GM12891 (cell line): ENCODE measurements around the gene AMFR.

Experiments
- DNase-seq: peaks from one replicate; pipeline ENCODE4 v3.0.0; 2011; ENCODE audit warnings: low spot score; ENCODE audit not compliant: insufficient read length
- FAIRE-seq: peaks from 2 replicates; lab custom pipeline; 2011; peaks lifted over from hg19 to GRCh38; lab: Jason Lieb, UNC
- PAX5 ChIP-seq: IDR thresholded peaks from 2 replicates; pipeline ENCODE4 v1.6.1; 2011; ENCODE audit warnings: low read length, moderate library complexity, mild to moderate bottlenecking; ENCODE audit not compliant: insufficient read depth, severe bottlenecking
- POLR2A ChIP-seq: IDR thresholded peaks from 2 replicates; pipeline ENCODE4 v1.6.1; 2011; ENCODE audit warnings: low read depth, low read length, control low read depth
- POLR2AphosphoS5 ChIP-seq: IDR thresholded peaks from 2 replicates; pipeline ENCODE4 v1.6.1; 2011; ENCODE audit warnings: low read depth, low read length, control low read depth
- POU2F2 ChIP-seq: IDR thresholded peaks from 2 replicates; pipeline ENCODE4 v1.6.1; 2011; ENCODE audit warnings: low read depth, mild to moderate bottlenecking, control low read depth, low read length, moderate library complexity
- SPI1 ChIP-seq: IDR thresholded peaks from 2 replicates; pipeline ENCODE4 v1.6.1; 2011; ENCODE audit warnings: low read depth, low read length, control low read depth
- TAF1 ChIP-seq: IDR thresholded peaks from 2 replicates; pipeline ENCODE4 v1.6.1; 2011; ENCODE audit warnings: low read depth, low read length, control low read depth

AMFR gene

GRCh38 chr16:56332464-56333079 is 92.8 kb downstream of the AMFR start:
- no peak for FAIRE-seq
- TF ChIP-seq SPI1, result no peak
- TF ChIP-seq POLR2A, result no peak
- no peak for TF ChIP-seq POLR2AphosphoS5
- no peak for TF ChIP-seq PAX5
- no peak for TF ChIP-seq TAF1
- TF ChIP-seq POU2F2, result no peak
- no peak for DNase-seq

- DNase-seq (no peak), FAIRE-seq (no peak)
- no peak for TF ChIP-seq SPI1
- no peak for TF ChIP-seq POU2F2
- no peak for TF ChIP-seq TAF1
- no peak for TF ChIP-seq PAX5
- no peak for TF ChIP-seq POLR2A
- TF ChIP-seq POLR2AphosphoS5, result no peak
Measured at GRCh38 chr16:56331915-56332314, 93.4 kb downstream of the AMFR start.

GRCh38 chr16:56331399-56331798 is 93.9 kb downstream of the AMFR start:
- FAIRE-seq (no peak), DNase-seq (no peak)
- TF ChIP-seq POLR2AphosphoS5 (no peak), TAF1 (no peak), POLR2A (no peak), PAX5 (no peak)

- FAIRE-seq, result no peak
Measured at GRCh38 chr16:56330476-56330875, 94.9 kb downstream of the AMFR start.

GRCh38 chr16:56329887-56330286 is 95.5 kb downstream of the AMFR start:
- FAIRE-seq (no peak), DNase-seq (no peak)

More at GRCh38 chr16:56330476-56330875, 94.9 kb downstream of the AMFR start:
- DNase-seq, result no peak
- TF ChIP-seq SPI1 (no peak), TAF1 (no peak), PAX5 (no peak), POLR2A (no peak), POU2F2 (no peak)

GRCh38 chr16:56328276-56329022 is 96.9 kb downstream of the AMFR start:
- no peak for TF ChIP-seq TAF1
- TF ChIP-seq SPI1, result no peak
- TF ChIP-seq PAX5, result no peak
- no peak for TF ChIP-seq POU2F2
- TF ChIP-seq POLR2AphosphoS5, result no peak
- TF ChIP-seq POLR2A, result no peak
- no peak for FAIRE-seq
- DNase-seq, result no peak

More at GRCh38 chr16:56329887-56330286, 95.5 kb downstream of the AMFR start:
- TF ChIP-seq SPI1, result no peak
- TF ChIP-seq POU2F2, result no peak
- TF ChIP-seq POLR2AphosphoS5, result no peak

GRCh38 chr16:56327929-56328258 is 97.5 kb downstream of the AMFR start:
- FAIRE-seq (no peak), DNase-seq (no peak)
- no peak for TF ChIP-seq POU2F2
- TF ChIP-seq POLR2A, result no peak
- no peak for TF ChIP-seq SPI1
- no peak for TF ChIP-seq POLR2AphosphoS5
- no peak for TF ChIP-seq TAF1
- TF ChIP-seq PAX5, result no peak

GRCh38 chr16:56327071-56327928 is 98.0 kb downstream of the AMFR start:
- no peak for DNase-seq
- TF ChIP-seq PAX5 (no peak), POLR2AphosphoS5 (no peak), SPI1 (no peak), POLR2A (no peak), TAF1 (no peak), POU2F2 (no peak)
- no peak for FAIRE-seq

GRCh38 chr16:56325956-56326355 is 99.4 kb downstream of the AMFR start:
- no peak for FAIRE-seq
- TF ChIP-seq POU2F2, result no peak
- no peak for TF ChIP-seq TAF1
- no peak for TF ChIP-seq POLR2A
- no peak for TF ChIP-seq POLR2AphosphoS5
- no peak for TF ChIP-seq PAX5
- no peak for TF ChIP-seq SPI1
- DNase-seq, result no peak
